ENCODE data around the gene GABRD.

DNA sequence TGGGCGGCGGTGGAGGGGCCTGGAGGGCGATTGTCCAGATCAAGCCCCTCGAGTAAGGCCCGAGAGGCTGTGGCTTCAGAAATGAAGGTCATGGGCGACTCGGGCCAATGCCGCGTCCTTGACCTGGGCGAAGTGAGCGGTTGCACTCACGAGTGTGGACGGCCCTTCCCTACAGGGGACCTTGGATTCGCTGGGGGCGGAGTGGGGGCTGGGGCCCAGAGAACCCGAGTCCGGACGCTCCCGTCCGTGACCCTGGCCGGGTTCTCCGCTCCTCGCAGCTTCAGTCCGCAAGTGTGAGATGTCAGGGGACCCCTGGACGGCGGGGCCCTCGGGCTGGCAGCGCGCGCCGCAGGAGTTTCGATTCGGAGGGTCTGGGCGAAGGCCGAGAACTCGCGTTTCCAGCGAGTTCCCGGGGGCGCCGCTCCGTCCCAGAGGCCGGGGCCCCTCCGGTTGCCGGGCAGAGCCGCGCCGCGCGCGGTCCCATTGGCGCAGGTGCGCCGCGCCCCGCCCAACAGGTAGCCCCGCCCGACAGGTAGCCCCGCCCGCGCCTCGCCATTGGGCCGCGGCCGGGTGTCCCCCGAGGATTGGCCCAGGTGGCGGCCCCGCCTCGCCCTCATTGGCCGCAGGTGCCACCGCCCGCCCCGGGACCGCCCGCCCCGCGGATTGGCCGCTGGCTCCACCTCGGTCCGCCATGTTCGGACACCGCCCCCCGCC lies 30.7 kb downstream of the GABRD start, which contains the start of gene PRKCZ:
- TF ChIP-seq, protein P1, sequence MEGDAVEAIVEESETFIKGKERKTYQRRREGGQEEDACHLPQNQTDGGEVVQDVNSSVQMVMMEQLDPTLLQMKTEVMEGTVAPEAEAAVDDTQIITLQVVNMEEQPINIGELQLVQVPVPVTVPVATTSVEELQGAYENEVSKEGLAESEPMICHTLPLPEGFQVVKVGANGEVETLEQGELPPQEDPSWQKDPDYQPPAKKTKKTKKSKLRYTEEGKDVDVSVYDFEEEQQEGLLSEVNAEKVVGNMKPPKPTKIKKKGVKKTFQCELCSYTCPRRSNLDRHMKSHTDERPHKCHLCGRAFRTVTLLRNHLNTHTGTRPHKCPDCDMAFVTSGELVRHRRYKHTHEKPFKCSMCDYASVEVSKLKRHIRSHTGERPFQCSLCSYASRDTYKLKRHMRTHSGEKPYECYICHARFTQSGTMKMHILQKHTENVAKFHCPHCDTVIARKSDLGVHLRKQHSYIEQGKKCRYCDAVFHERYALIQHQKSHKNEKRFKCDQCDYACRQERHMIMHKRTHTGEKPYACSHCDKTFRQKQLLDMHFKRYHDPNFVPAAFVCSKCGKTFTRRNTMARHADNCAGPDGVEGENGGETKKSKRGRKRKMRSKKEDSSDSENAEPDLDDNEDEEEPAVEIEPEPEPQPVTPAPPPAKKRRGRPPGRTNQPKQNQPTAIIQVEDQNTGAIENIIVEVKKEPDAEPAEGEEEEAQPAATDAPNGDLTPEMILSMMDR (IDR thresholded peaks at IDR 0.05), result no peak
- no peak for TF ChIP-seq POLR2AphosphoS5 (IDR thresholded peaks at IDR 0.05; ENCODE audit: insufficient read depth in 1 of 2, low read depth in 1 of 2)
- no peak for TF ChIP-seq POLR2A (IDR thresholded peaks at IDR 0.05)

All from vagina (tissue), 2 donors.